ENCODE measurements around the gene SLC7A5.

GRCh38 chr16:87828907-87829621 lies 40.2 kb downstream of the SLC7A5 start:
- no peak for TF ChIP-seq TAF1 (IDR thresholded peaks at IDR 0.05; ENCODE audit: low read depth)
- TF ChIP-seq EZH2 (IDR thresholded peaks at IDR 0.05; ENCODE audit: borderline replicate concordance, insufficient read depth, low read length, poor library complexity, severe bottlenecking): no peak
- TF ChIP-seq CTCF (IDR thresholded peaks at IDR 0.05; ENCODE audit: poor library complexity, severe bottlenecking): no peak
- no peak for TF ChIP-seq EP300 (conservative IDR thresholded peaks at IDR 0.05; ENCODE audit: poor library complexity, severe bottlenecking)
- no peak for TF ChIP-seq POLR2AphosphoS5 (IDR thresholded peaks at IDR 0.05)
- no peak for TF ChIP-seq MXI1 (conservative IDR thresholded peaks at IDR 0.05; ENCODE audit: poor library complexity, severe bottlenecking)

Measured in neural cell (in vitro differentiated cells).